HG02571 (cell line): ENCODE measurements around the gene POLR3H.
"Not testable (repeated sequence)": the region's sequence is repeated elsewhere in the genome, so short reads cannot be mapped to it uniquely, and the experiment has no call there.

Experiments
- ATAC-seq: cut with Tn5 transposase; IDR thresholded peaks from one replicate; pipeline ENCODE4 v1.9.1; 2021; ENCODE audit warnings: mild to moderate bottlenecking, moderate library complexity; ENCODE audit not compliant: unreplicated experiment

Gene POLR3H, protein sequence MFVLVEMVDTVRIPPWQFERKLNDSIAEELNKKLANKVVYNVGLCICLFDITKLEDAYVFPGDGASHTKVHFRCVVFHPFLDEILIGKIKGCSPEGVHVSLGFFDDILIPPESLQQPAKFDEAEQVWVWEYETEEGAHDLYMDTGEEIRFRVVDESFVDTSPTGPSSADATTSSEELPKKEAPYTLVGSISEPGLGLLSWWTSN

DNA sequence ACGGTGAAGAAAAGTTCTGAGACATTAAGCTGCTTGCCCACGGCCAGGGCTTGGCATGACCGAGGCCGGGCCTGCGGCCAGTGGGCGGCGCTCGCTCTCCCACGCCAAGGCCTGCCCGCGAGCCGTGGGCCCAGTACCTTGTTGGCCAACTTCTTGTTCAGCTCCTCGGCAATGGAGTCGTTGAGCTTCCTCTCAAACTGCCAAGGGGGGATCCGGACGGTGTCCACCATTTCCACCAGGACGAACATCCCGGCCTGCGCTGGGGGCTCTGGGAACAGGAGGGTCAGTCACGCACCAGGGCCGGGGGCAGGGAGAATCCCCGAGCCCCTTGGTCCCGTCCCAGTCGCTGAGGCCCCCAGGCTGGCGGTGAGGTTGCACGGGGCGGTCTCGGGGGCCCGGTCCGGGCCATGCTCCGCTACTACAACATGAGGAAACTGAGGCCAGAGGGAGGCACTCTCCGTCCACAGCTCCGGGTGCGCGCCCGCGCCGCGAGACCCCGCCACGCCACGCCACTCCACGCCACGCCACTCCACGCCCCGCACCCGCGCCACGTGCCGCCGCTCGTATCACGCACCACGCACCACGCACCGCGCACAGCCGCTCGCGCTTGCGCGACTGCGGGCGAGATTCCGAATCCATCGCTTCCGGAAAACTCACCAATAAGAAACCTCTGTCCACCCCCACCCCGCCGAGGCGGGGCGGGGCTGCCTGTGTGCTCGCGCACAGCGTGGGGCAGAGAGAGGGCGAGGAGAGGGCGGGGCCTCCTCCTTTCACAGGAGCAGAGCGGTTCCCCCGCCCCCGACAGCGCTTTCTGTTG lies at the start of gene POLR3H:
Gene POLR3H, minus strand, starts transcription at position 617 of the 817 bp plus-strand sequence. Its CDS starts 369 bp downstream, at position 248.
- peak; percentile 88 for ATAC-seq

DNA sequence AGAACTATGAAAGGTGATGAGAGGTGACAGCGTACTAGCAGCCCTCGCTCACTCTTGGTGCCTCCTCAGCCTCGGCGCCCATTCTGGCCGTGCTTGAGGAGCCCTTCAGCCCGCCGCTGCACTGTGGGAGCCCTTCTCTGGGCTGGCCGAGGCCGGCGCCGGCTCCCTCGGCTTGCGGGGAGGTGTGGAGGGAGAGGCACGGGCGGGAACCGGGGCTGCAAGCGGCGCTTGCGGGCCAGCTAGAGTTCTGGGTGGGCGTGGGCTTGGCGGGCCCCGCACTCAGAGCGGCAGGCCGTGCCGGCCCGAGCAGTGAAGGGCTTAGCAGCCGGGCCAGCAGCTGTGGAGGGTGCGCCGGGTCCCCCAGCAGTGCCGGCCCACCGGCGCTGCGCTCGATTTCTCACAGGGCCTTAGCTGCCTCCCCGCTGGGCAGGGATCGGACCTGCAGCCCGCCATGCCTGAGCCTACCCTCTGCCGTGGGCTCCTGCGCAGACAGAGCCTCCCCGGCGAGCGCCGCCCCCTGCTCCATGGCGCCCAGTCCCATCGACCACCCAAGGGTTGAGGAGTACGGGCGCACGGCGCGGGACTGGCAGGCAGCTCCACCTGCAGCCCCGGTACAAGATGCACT lies 49.2 kb upstream of the POLR3H start:
- ATAC-seq, result not testable (repeated sequence)

- peak; percentile 87 for ATAC-seq
These were observed 45.3 kb upstream of the POLR3H start, which contains the start of gene PMM1 for GRCh38 chr22:41589391-41590241. Gene PMM1, minus strand, starts transcription at chr22:41589840. Its CDS starts 35 bp downstream, at chr22:41589805.

DNA sequence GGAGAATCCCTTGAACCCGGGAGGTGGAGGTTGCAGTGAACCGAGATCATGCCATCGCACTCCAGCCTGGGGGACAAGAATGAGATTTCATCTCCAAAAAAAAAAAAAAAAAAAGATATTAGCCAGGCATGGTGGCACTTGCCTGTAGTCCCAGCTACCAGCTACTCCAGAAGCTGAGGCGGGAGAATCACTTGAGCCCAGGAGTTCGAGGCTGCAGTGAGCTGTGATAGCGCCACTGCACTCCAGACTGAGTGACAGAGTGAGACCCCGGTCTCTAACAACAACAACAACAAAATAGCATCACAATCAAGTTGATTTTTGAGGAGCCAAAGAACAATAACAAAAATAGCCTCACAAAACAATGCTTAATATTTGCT lies 43.1 kb upstream of the POLR3H start:
- no peak for ATAC-seq

DNA sequence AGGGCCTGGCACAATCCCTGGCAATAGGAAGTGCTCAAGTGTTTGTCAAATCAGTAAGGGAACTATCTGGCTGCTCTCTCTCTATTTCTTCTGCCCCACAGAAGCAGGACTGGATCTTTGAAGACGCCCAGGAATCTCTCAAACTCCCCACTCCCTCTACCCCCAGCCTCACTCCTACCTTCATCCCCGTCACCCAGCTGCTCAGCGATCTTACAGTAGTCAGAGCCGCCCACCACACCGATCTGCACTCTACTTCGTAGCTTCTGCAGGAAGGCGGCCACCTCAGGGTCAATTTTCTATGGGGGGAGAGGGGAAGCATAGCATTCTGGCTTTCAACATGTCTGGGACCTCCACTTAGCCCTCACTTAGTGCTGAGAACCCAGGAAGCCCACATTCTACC lies 41.6 kb upstream of the POLR3H start:
- ATAC-seq, result no peak

GRCh38 chr22:41584881-41585280 lies 40.6 kb upstream of the POLR3H start:
- no peak for ATAC-seq

- ATAC-seq, result no peak
These were observed 38.4 kb upstream of the POLR3H start for GRCh38 chr22:41582694-41583093.

GRCh38 chr22:41579997-41580355 lies 35.7 kb upstream of the POLR3H start:
- ATAC-seq, result no peak

- no peak for ATAC-seq
These were observed 35.2 kb upstream of the POLR3H start for GRCh38 chr22:41579297-41579996.

GRCh38 chr22:41578818-41579217 lies 34.5 kb upstream of the POLR3H start:
- no peak for ATAC-seq

GRCh38 chr22:41578114-41578513 lies 33.8 kb upstream of the POLR3H start:
- ATAC-seq, result no peak

- no peak for ATAC-seq
These were observed 32.6 kb upstream of the POLR3H start for GRCh38 chr22:41576877-41577276.

DNA sequence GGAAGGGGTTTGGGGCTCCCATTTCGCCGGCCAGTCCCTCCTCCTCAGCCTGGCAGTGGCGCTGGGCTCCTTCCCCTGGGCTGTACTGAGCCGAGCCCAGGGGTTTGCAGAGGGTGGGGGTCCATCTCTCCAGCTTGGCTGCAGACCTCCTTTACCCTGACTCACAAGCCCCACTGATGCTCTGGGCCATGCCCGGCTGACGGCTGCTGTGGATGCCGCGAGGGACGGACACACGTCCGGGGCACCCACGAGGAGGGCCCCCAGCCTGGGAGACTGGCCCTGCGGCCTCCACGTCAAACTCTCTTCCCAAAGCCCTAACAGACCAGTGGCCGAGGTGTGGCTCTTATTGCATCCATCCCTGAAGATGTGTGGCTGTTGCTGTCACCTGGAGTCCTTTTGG lies 31.3 kb upstream of the POLR3H start:
- ATAC-seq, result no peak

GRCh38 chr22:41574847-41575381 lies 30.6 kb upstream of the POLR3H start:
- ATAC-seq, result no peak

DNA sequence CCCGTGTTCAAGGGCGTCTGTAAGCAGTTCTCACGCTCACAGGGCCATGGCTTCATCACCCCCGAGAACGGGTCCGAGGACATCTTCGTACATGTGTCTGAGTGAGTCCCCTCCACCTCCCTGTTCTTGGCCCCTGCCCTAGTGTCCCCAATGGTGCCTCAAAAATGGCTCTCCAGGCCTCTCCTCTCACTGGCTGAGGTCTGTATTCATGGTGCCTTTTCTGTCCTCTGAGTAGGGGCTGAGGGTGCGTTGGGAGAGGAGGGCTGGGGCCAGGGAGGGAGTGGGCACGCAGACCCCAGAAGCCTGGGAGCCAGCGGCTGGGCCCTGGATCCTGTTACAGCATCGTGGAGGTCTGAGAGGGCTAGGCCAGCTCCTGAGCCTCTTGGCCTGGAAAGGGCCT lies 29.4 kb upstream of the POLR3H start:
- ATAC-seq, result no peak

GRCh38 chr22:41572305-41572704 lies 28.0 kb upstream of the POLR3H start:
- ATAC-seq, result not testable (repeated sequence)

DNA sequence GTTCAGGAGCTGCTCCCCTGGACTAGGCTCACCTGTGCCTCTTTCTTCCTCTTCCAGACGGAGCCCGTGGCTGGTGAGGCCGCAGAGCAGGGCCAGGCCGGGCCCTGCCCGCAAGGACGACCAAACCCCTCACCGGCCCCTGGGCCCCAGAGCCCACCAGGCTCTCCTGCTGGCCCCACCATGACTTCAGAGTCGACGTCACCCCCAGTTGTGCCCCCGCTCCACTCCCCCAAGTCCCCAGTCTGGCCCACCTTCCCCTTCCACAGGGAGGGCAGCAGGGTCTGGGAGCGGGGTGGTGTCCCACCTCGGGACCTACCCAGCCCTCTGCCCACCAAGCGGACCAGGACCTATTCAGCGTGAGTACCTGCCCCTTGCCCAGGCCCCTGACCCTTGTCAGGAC lies 27.5 kb upstream of the POLR3H start:
- ATAC-seq, result no peak

DNA sequence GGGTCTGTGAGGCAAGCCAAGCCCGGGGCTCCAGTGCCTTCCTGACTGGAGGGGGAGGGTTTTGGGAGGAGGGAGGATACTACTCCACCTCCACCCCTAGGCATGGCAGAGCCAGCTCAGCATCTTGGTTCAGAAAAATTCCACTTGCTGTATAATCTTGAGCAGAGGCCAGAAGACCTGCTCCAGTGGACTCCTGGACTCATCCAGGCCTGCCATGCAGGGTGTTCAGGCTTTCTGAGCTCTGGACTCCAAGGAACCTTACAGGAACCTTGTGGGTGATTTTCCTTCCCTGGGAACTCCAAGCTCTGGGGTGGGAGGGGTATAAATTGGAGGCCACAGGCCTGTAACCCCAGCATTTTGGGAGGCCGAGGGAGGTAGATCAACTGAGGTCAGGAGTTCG lies 26.0 kb upstream of the POLR3H start:
- no peak for ATAC-seq

- no peak for ATAC-seq
These were observed 24.5 kb upstream of the POLR3H start for GRCh38 chr22:41568811-41569210.

- no peak for ATAC-seq
These were observed 23.2 kb upstream of the POLR3H start for GRCh38 chr22:41567512-41567768.
